ENCODE measurements around the gene GGA2.
"Not testable (repeated sequence)": the region's sequence is repeated elsewhere in the genome, so short reads cannot be mapped to it uniquely, and the experiment has no call there.

GGA2 gene, protein sequence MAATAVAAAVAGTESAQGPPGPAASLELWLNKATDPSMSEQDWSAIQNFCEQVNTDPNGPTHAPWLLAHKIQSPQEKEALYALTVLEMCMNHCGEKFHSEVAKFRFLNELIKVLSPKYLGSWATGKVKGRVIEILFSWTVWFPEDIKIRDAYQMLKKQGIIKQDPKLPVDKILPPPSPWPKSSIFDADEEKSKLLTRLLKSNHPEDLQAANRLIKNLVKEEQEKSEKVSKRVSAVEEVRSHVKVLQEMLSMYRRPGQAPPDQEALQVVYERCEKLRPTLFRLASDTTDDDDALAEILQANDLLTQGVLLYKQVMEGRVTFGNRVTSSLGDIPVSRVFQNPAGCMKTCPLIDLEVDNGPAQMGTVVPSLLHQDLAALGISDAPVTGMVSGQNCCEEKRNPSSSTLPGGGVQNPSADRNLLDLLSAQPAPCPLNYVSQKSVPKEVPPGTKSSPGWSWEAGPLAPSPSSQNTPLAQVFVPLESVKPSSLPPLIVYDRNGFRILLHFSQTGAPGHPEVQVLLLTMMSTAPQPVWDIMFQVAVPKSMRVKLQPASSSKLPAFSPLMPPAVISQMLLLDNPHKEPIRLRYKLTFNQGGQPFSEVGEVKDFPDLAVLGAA

GRCh38 chr16:23510164-23510914 is at the start of gene GGA2:
GGA2 (minus strand) TSS chr16:23510494; CDS start chr16:23510411, 83 bp downstream.
- DNase-seq = peak; percentile 93

DNA sequence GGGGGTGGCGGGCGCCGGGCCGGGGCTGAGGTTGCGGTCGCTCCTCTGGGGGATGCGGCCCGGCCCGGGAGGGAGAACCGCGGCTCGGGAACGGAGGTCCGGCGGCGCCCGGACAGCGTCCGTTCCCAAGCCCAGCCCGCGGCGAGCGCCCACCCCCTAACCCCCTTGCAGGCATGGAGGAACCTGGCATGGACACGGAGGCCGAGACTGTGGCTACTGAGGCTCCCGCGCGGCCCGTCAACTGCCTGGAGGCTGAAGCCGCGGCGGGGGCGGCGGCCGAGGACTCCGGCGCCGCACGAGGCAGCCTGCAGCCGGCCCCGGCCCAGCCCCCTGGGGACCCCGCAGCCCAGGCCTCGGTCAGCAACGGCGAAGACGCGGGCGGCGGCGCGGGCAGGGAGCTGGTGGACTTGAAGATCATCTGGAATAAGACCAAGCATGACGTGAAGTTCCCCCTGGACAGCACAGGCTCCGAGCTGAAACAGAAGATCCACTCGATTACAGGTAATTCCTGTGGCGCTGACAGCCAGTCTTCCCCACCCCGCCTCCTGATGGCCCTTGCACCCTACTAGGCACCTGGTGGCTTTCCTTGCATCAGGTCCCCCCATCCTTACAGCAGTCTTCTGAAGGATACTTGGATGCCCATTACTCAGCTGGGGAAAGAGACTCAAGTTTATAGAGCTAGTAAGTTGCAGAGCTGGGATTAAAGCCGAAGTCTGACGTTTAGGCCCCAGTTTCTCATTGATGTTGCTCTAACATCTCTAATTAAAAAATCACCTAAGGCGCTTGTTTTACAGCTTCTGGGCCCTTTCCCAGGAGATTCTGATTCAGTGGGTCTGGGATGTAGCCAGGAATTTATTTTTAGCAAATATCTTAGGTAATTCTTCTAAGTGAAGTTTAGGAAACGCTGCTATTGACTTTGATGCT is 47.7 kb upstream of the GGA2 start:
- peak; percentile 73 for DNase-seq

DNA sequence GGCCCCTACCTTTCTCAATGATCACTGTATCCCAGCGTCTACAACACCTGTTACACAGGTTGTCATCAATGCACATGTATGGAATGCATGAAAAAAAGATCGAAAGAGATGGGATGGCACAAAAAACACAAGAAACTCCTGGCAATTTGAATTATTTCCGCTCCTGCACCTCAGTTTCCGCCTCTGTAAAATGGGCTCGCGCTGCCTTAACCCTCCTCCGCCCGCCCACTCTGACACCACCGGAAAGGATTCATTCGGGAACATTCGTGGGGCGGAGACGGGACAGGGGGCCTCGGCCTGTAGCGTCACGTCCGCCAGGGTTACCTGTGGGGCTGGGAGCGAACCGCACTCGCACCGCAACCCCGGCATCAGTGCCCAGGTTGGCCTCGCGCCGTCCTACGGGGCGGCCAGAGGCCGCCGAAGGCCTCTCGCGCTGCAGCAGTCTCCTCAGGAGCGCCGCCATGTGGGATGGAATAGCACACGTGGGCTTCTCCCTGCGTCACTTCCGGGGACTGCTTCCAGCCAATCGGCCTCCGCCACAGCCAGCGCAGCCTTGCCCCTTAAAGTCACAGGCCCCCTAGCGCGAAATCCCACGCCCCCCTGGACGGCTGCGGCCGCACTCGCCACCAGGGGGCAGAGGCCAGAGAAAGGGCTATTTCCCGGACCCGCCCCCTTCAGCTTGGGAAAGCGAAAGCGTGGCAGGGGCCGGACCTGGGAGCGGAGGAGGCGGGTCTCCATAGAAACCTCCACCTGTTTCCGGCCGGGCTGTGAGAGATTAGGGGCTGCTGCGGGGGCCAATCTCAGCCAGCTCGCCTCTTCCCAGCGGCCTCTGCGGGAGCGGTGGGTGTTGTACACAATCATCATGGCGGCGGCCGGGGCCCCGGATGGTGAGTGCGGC is 46.8 kb upstream of the GGA2 start, which contains the start of the genes EARS2 and UBFD1:
EARS2 (minus strand) TSS at position 470 of the 898 bp plus-strand sequence; CDS start at position 463, 7 bp downstream.
UBFD1 (plus strand) TSS at position 847 of the 898 bp plus-strand sequence; CDS start at position 863, 16 bp downstream.
- DNase-seq = peak; percentile 100

- no peak for DNase-seq
Observed at GRCh38 chr16:23554536-23554935, 44.2 kb upstream of the GGA2 start.

DNA sequence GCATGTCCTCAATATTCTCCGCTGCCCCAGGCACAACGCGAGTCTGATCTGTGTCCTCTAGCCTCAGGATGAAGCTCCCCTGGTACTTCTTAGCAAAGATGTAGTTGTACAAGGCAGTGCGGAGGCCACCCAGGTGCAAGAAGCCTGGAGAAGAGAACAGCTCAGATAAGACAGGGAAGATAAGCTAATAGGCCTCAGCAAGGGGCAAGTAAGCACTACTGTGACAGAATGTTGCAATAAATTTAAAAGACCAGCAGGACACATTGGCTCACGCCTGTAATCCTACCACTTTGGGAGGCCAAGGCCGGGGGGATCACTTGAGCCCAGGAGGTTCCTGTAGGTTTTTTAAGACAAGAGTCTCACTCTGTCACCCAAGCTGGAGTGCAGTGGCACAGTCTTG is 41.9 kb upstream of the GGA2 start:
- DNase-seq = no peak

DNA sequence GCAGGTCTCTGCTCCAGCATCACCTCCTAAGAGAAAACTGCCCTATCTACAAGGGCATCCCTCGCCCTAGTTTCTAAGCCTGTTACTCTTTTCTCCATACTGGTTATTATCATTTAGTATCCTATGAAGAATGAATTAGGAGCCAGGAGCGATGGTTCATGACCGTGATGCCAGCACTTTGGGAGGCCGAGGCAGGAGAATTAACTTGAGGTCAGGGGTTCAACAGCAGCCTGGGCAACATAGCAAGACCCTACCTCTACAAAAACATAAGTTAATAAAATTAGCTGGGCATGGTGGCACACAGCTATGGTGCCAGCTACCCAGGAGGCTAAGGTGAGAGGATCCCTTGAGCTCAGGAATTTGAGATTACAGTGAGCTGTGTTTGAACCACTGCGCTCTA is 39.6 kb upstream of the GGA2 start:
- DNase-seq = no peak

- no peak for DNase-seq
Observed at GRCh38 chr16:23544436-23544835, 34.1 kb upstream of the GGA2 start.

- DNase-seq = not testable (repeated sequence)
Observed at GRCh38 chr16:23540817-23541178, 30.5 kb upstream of the GGA2 start.

GRCh38 chr16:23539984-23540816 is 29.9 kb upstream of the GGA2 start:
- no peak for DNase-seq

DNA sequence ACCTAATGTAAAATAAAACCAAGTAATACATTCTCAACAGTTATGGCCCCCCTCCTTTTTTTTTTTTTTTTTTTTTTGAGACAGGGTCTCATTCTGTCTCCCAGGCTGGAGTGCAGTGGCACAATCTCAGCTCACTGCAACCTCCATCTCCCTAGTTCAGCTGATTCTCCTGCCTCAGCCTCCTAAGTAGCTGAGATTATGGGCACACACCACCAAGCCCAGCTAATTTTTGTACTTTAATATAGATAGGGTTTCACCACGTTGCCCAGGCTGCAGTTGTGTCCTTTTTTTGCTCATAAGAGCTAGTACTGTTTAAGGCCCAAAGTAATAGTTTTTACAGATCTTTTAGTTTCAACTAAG is 28.6 kb upstream of the GGA2 start:
- no peak for DNase-seq

GRCh38 chr16:23537390-23537789 is 27.1 kb upstream of the GGA2 start:
- DNase-seq = no peak

- no peak for DNase-seq
Observed at GRCh38 chr16:23535901-23536300, 25.6 kb upstream of the GGA2 start.

- no peak for DNase-seq
Observed at GRCh38 chr16:23534868-23535860, 24.9 kb upstream of the GGA2 start.

- no peak for DNase-seq
Observed at GRCh38 chr16:23532448-23532847, 22.2 kb upstream of the GGA2 start.

DNA sequence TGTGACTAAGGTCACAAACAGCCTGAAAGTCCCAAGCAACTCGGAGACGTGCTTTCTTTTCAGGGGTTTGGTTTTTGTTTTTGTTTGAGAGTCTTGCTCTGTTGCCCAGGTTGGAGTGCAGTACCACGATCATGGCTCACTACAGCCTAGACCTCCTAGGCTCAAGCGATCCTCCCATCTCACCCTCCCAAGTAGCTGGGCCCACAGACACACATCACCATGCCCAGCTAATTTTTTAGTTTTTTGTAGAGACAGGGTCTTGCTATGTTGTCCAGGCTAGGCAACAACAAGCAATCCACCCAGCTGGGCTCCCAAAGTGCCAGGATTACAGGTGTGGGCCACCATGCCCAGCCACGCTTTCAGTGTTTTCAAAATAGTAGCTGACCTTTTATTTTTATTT is 19.8 kb upstream of the GGA2 start:
- DNase-seq = no peak

- no peak for DNase-seq
Observed at GRCh38 chr16:23528644-23529310, 18.5 kb upstream of the GGA2 start.

DNA sequence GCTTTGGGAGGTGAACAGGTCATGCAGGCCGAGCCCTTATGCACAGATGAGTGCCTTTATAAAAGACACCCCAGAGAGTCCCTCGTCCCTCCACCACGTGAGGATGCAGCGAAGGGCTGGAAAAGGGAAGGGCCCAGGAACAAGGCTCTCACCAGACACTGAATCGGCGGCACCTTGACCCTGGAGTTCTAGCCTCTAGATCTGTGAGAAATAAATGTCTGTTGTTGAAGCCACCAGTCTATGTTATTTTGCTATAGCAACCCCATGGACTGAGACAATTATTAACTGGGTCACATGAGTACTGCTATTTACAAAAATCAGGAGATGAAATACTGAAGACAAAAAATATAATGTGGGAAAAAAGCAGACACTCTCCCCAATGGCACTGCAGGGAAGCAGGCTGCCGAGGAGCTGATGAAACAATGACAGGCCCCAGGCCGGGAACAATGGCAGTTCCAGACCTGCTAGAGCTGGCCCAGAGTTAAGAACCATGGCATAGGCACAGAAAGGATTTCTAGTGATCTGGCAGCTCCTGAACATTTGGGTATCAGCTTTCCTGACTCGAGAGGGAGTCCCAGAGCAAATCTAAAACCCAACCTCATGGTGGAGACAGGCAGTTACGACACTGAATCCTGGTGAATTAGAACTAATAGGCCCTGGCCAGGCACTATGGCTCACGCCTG is 17.8 kb upstream of the GGA2 start:
- DNase-seq = no peak

DNA sequence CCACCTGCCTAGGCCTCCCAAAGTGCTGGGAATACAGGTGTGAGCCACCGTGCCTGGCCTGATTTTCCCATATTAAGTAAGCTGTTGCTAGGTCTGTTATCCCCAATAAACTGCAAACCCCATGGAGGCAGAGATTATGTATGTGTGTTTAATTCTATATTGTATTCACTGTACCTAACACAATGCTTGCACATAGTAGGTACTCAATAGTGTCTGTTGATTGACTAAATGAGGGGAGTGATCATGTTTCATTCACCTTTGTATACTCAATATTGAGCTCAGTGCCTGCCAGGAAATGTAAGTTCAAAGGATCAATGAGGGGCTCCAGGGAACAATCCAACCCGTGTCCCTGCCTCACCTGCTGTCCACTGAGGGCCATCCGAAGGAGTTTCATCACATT is 14.6 kb upstream of the GGA2 start:
- no peak for DNase-seq
